Liver (tissue), 9 donors: Measurements from ENCODE around the gene ORMDL3. TPM values are rescaled to one million over a fixed set of nuclear protein-coding genes. Genes with fewer than 3 reads are reported as not detected.

Experiments
- DNase-seq: peaks from one replicate; pipeline ENCODE4 v3.0.0-alpha.2; 2017; ENCODE audit warnings: low spot score
- H3K27ac ChIP-seq, 2 donors: one replicate each; pipeline ENCODE4 v1.7.0; 2013; ENCODE audit warnings: inconsistent platforms in 2 of 2, low read length in 2 of 2, control low read depth in 1 of 2, low read depth in 1 of 2, mild to moderate bottlenecking in 1 of 2
- H3K27me3 ChIP-seq, 4 donors: one replicate each; pipeline versions ENCODE4 v1.6.1 to v1.7.0; 2013; ENCODE audit warnings: low read length in 3 of 4, inconsistent platforms in 1 of 4, mild to moderate bottlenecking in 1 of 4, moderate library complexity in 1 of 4; ENCODE audit not compliant: control insufficient read depth in 4 of 4, insufficient read depth in 4 of 4
- H3K36me3 ChIP-seq, 4 donors: one replicate each; pipeline versions ENCODE4 v1.6.1 to v1.7.0; 2013; ENCODE audit warnings: low read length in 3 of 4, mild to moderate bottlenecking in 3 of 4, low read depth in 1 of 4, moderate library complexity in 1 of 4; ENCODE audit not compliant: control insufficient read depth in 4 of 4, insufficient read depth in 3 of 4
- H3K4me1 ChIP-seq, 4 donors: one replicate each; pipeline versions ENCODE4 v1.6.1 to v1.7.0; 2013; ENCODE audit warnings: low read length in 3 of 4, mild to moderate bottlenecking in 3 of 4, moderate library complexity in 1 of 4; ENCODE audit not compliant: control insufficient read depth in 4 of 4, insufficient read depth in 4 of 4
- H3K4me3 ChIP-seq, 3 donors: one replicate each; pipeline versions ENCODE4 v1.6.1 to v1.7.0; 2013; ENCODE audit warnings: low read length in 3 of 3, control low read depth in 1 of 3, low read depth in 1 of 3, mild to moderate bottlenecking in 1 of 3
- H3K9ac ChIP-seq, 2 donors: one replicate each; pipeline ENCODE4 v1.7.0; 2013; ENCODE audit warnings: low read length in 2 of 2, mild to moderate bottlenecking in 2 of 2, moderate library complexity in 2 of 2, control low read depth in 1 of 2, low read depth in 1 of 2
- H3K9me3 ChIP-seq, 4 donors: one replicate each; pipeline versions ENCODE4 v1.6.1 to v1.7.0; 2013; ENCODE audit warnings: low read length in 3 of 4; ENCODE audit not compliant: control insufficient read depth in 4 of 4
- EGR1 ChIP-seq, 2 donors: IDR thresholded peaks; 2 replicates each; pipeline ENCODE4 v1.6.1; 2016 to 2018; ENCODE audit warnings: antibody characterized with exemption in 2 of 2, low read depth in 2 of 2
- FOXA1 ChIP-seq: IDR thresholded peaks from 2 replicates; pipeline ENCODE4 v1.6.1; 2016; ENCODE audit warnings: antibody characterized with exemption
- FOXA2 ChIP-seq: IDR thresholded peaks from 2 replicates; pipeline ENCODE4 v1.6.1; 2016; ENCODE audit warnings: antibody characterized with exemption
- GABPA ChIP-seq, 2 donors: IDR thresholded peaks in 1 of 2; conservative IDR thresholded peaks in 1 of 2; 2 replicates each; pipeline ENCODE4 v1.6.1; 2016; ENCODE audit warnings: antibody characterized with exemption in 2 of 2, mild to moderate bottlenecking in 1 of 2, moderate library complexity in 1 of 2
- HNF4A ChIP-seq, 2 donors: conservative IDR thresholded peaks; 2 replicates each; pipeline ENCODE4 v1.6.1; 2016; ENCODE audit warnings: antibody characterized with exemption in 2 of 2, mild to moderate bottlenecking in 2 of 2
- HNF4G ChIP-seq: IDR thresholded peaks from 2 replicates; pipeline ENCODE4 v1.6.1; 2016; ENCODE audit warnings: antibody characterized with exemption
- JUND ChIP-seq, 2 donors: IDR thresholded peaks; 2 replicates each; pipeline ENCODE4 v1.6.1; 2016; ENCODE audit warnings: antibody characterized with exemption in 2 of 2
- NR2F2 ChIP-seq: IDR thresholded peaks from 2 replicates; pipeline ENCODE4 v1.6.1; 2016; ENCODE audit warnings: antibody characterized with exemption
- RAD21 ChIP-seq, 2 donors: IDR thresholded peaks; 2 replicates each; pipeline ENCODE4 v1.6.1; 2016; ENCODE audit warnings: antibody characterized with exemption in 2 of 2, mild to moderate bottlenecking in 2 of 2
- RXRA ChIP-seq, 2 donors: IDR thresholded peaks; 2 replicates each; pipeline ENCODE4 v1.6.1; 2017 to 2018; ENCODE audit warnings: antibody characterized with exemption in 2 of 2, mild to moderate bottlenecking in 1 of 2
- SP1 ChIP-seq: IDR thresholded peaks from 2 replicates; pipeline ENCODE4 v1.6.1; 2018; ENCODE audit warnings: antibody characterized with exemption, mild to moderate bottlenecking
- TAF1 ChIP-seq: conservative IDR thresholded peaks from 2 replicates; pipeline ENCODE4 v1.6.1; 2016; ENCODE audit warnings: antibody characterized with exemption, mild to moderate bottlenecking
- YY1 ChIP-seq: IDR thresholded peaks from 2 replicates; pipeline ENCODE4 v1.6.1; 2016; ENCODE audit warnings: antibody characterized with exemption, mild to moderate bottlenecking
- WGBS: extraction: QIAGEN DNeasy Blood & Tissue Kit; methylation state at CpG from one replicate; pipeline ENCODE4 v1.1.7; 2013; 5-methylcytosine and 5-hydroxymethylcytosine counted together
- polyA plus RNA-seq, 2 donors: library from polyadenylated mRNA; stranded (reverse) in 1 of 2; unstranded in 1 of 2; fragments of 200-250 nt in 1 of 2; fragments of >200 nt in 1 of 2; fragmentation: Nextera tagmentation in 1 of 2; extraction: Ambion mirVana in 1 of 2; gene quantifications; one replicate each; pipeline versions ENCODE4 v1.2.1 to v1.2.3, GENCODE V29; 2013 to 2015
- total RNA-seq, 2 donors: library from RNA; depleted of rRNA; stranded (reverse); fragments of >200 nt; gene quantifications; one replicate each; pipeline ENCODE4 v1.2.3, GENCODE V29; 2014
- TF ChIP-seq, protein P1 (sequence below): fragments of 150-350 bp; IDR thresholded peaks from 2 replicates; pipeline ENCODE4 v1.5.1; 2017; ENCODE audit warnings: improper control_type of control experiment, low read depth, low read length; ENCODE audit not compliant: missing input control
- TF ChIP-seq, protein P2 (sequence below): IDR thresholded peaks from 2 replicates; pipeline ENCODE4 v1.6.1; 2016; ENCODE audit warnings: antibody characterized with exemption
- TF ChIP-seq, protein P3 (sequence below): IDR thresholded peaks from 2 replicates; pipeline ENCODE4 v1.6.1; 2016; ENCODE audit warnings: antibody characterized with exemption
- TF ChIP-seq, protein P4 (sequence below): IDR thresholded peaks from 2 replicates; pipeline ENCODE4 v1.6.1; 2016; ENCODE audit warnings: antibody characterized with exemption
- TF ChIP-seq, protein P5 (sequence below): IDR thresholded peaks from 2 replicates; pipeline ENCODE4 v1.6.1; 2016; ENCODE audit warnings: antibody characterized with exemption, mild to moderate bottlenecking
- donor health status: healthy.
- donor health status: healthy.
- donor health status: healthy.
- donor health status: healthy.
- donor health status: healthy.

ORMDL3 gene
- total and polyA plus RNA-seq, 4 donors = 71.0 to 141 (median 125) TPM

DNA sequence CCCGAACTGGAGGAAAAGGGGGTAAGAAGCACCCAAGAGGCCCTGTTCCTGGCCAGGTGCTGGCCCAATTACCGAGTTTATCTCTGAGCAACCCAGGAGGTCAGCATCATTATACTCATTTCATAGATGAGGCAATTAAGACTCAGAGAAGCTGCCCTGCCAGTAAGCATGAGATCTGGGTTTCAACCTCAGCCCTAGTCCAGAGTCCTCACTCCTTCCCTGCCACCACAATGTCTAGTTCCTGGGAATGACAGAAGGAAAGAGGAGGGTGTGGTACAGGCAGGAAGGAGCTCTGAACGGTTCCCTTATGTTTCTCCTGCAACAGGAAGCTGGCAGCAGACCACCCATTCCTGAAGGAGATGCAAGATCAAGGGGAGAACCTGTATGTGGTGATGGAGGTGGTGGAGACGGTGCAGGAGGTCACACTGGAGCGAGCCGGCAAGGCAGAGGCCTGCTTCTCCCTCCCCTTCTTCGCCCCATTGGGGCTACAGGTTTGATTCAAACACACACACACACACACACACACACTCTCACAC, 42.8 kb upstream of the ORMDL3 start:
- 68% methylated on average over 7 of the region's 7 CpGs for WGBS
- no peak for TF ChIP-seq EGR1 (IDR thresholded peaks at IDR 0.05; ENCODE audit: low read depth in 2 of 2)
- TF ChIP-seq SP1 = no peak
- no peak for TF ChIP-seq GABPA (IDR thresholded peaks at IDR 0.05 in 1 of 2, conservative IDR thresholded peaks at IDR 0.05 in 1 of 2)
- no peak for TF ChIP-seq TAF1
- TF ChIP-seq, protein P1, sequence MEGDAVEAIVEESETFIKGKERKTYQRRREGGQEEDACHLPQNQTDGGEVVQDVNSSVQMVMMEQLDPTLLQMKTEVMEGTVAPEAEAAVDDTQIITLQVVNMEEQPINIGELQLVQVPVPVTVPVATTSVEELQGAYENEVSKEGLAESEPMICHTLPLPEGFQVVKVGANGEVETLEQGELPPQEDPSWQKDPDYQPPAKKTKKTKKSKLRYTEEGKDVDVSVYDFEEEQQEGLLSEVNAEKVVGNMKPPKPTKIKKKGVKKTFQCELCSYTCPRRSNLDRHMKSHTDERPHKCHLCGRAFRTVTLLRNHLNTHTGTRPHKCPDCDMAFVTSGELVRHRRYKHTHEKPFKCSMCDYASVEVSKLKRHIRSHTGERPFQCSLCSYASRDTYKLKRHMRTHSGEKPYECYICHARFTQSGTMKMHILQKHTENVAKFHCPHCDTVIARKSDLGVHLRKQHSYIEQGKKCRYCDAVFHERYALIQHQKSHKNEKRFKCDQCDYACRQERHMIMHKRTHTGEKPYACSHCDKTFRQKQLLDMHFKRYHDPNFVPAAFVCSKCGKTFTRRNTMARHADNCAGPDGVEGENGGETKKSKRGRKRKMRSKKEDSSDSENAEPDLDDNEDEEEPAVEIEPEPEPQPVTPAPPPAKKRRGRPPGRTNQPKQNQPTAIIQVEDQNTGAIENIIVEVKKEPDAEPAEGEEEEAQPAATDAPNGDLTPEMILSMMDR = no peak
- TF ChIP-seq RXRA (IDR thresholded peaks at IDR 0.05) = no peak
- Histone ChIP-seq H3K9ac (no peak overlapping the region), H3K4me1 (no peaks in the 10 kb centered on the region), H3K9me3 (no peaks in the 10 kb centered on the region), H3K4me3 (no peak overlapping the region), H3K27me3 (no peaks in the 10 kb centered on the region), H3K36me3 (no peaks in the 10 kb centered on the region), H3K27ac (no peak overlapping the region)
- DNase-seq = no peak

DNA sequence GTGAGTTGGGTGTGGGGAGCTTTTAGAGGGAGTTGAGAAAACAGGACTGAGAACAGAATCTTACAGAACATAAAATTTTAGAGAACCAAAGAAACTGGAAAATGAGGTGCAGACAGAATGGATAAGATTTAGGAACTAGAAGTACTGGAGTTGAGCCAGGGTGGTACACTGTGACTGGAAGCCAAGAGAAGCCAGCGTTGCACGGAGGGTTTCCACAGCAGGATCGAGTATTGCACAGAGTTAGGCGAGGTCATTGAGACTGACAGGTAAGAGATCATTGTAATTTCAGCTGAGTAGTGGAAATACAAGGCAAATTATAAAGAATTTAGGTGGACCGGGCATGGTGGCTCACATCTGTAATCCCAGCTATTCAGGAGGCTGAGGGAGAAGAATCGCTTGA, 42.0 kb upstream of the ORMDL3 start:
- Histone ChIP-seq H3K27ac (no peak overlapping the region), H3K9me3 (no peaks in the 10 kb centered on the region), H3K9ac (no peak overlapping the region), H3K36me3 (no peaks in the 10 kb centered on the region), H3K4me3 (no peak overlapping the region), H3K4me1 (no peaks in the 10 kb centered on the region), H3K27me3 (no peaks in the 10 kb centered on the region)
- DNase-seq = no peak
- WGBS = 85% methylated on average over 6 of the region's 6 CpGs
- no peak for TF ChIP-seq JUND (IDR thresholded peaks at IDR 0.05)
- TF ChIP-seq, protein P1 = no peak
- TF ChIP-seq HNF4A (conservative IDR thresholded peaks at IDR 0.05) = no peak
- no peak for TF ChIP-seq HNF4G
- TF ChIP-seq RAD21 (IDR thresholded peaks at IDR 0.05) = no peak
- TF ChIP-seq, protein P2, sequence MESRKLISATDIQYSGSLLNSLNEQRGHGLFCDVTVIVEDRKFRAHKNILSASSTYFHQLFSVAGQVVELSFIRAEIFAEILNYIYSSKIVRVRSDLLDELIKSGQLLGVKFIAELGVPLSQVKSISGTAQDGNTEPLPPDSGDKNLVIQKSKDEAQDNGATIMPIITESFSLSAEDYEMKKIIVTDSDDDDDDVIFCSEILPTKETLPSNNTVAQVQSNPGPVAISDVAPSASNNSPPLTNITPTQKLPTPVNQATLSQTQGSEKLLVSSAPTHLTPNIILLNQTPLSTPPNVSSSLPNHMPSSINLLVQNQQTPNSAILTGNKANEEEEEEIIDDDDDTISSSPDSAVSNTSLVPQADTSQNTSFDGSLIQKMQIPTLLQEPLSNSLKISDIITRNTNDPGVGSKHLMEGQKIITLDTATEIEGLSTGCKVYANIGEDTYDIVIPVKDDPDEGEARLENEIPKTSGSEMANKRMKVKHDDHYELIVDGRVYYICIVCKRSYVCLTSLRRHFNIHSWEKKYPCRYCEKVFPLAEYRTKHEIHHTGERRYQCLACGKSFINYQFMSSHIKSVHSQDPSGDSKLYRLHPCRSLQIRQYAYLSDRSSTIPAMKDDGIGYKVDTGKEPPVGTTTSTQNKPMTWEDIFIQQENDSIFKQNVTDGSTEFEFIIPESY = no peak
- TF ChIP-seq FOXA2 = no peak
- no peak for TF ChIP-seq RXRA (IDR thresholded peaks at IDR 0.05)
- no peak for TF ChIP-seq TAF1
- TF ChIP-seq EGR1 (IDR thresholded peaks at IDR 0.05; ENCODE audit: low read depth in 2 of 2) = no peak
- no peak for TF ChIP-seq FOXA1
- TF ChIP-seq, protein P3, sequence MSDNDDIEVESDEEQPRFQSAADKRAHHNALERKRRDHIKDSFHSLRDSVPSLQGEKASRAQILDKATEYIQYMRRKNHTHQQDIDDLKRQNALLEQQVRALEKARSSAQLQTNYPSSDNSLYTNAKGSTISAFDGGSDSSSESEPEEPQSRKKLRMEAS = no peak
- TF ChIP-seq, protein P4, sequence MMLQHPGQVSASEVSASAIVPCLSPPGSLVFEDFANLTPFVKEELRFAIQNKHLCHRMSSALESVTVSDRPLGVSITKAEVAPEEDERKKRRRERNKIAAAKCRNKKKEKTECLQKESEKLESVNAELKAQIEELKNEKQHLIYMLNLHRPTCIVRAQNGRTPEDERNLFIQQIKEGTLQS = no peak
- TF ChIP-seq, protein P5, sequence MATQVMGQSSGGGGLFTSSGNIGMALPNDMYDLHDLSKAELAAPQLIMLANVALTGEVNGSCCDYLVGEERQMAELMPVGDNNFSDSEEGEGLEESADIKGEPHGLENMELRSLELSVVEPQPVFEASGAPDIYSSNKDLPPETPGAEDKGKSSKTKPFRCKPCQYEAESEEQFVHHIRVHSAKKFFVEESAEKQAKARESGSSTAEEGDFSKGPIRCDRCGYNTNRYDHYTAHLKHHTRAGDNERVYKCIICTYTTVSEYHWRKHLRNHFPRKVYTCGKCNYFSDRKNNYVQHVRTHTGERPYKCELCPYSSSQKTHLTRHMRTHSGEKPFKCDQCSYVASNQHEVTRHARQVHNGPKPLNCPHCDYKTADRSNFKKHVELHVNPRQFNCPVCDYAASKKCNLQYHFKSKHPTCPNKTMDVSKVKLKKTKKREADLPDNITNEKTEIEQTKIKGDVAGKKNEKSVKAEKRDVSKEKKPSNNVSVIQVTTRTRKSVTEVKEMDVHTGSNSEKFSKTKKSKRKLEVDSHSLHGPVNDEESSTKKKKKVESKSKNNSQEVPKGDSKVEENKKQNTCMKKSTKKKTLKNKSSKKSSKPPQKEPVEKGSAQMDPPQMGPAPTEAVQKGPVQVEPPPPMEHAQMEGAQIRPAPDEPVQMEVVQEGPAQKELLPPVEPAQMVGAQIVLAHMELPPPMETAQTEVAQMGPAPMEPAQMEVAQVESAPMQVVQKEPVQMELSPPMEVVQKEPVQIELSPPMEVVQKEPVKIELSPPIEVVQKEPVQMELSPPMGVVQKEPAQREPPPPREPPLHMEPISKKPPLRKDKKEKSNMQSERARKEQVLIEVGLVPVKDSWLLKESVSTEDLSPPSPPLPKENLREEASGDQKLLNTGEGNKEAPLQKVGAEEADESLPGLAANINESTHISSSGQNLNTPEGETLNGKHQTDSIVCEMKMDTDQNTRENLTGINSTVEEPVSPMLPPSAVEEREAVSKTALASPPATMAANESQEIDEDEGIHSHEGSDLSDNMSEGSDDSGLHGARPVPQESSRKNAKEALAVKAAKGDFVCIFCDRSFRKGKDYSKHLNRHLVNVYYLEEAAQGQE = no peak
- TF ChIP-seq YY1 = no peak
- no peak for TF ChIP-seq SP1
- no peak for TF ChIP-seq GABPA (IDR thresholded peaks at IDR 0.05 in 1 of 2, conservative IDR thresholded peaks at IDR 0.05 in 1 of 2)
- no peak for TF ChIP-seq NR2F2
